DOHH2 (cell line): ENCODE results near the gene GRIA2.

ENCODE experiments used
- H3F3A ChIP-seq: fragments of 200-600 bp; sonication (generic), shearing (Covaris generic); 2 replicates; pipeline ENCODE4 v1.6.0; 2016; ENCODE audit warnings: antibody characterized with exemption, mild to moderate bottlenecking; ENCODE audit not compliant: control insufficient read depth, insufficient read depth
- H3K27ac ChIP-seq: fragments of 200-600 bp; sonication (generic); 2 replicates; pipeline ENCODE4 v1.5.1; 2014; ENCODE audit warnings: low read depth, mild to moderate bottlenecking, low read length, moderate library complexity
- H3K27me3 ChIP-seq: fragments of 200-600 bp; sonication (generic); 2 replicates; pipeline ENCODE4 v1.6.1; 2014; ENCODE audit warnings: mild to moderate bottlenecking, low read length, mixed read lengths; ENCODE audit not compliant: control insufficient read depth
- H3K36me3 ChIP-seq: fragments of 200-600 bp; sonication (generic); 2 replicates; pipeline ENCODE4 v1.6.1; 2014; ENCODE audit warnings: mild to moderate bottlenecking, low read length, moderate library complexity, mixed read lengths; ENCODE audit not compliant: control insufficient read depth
- H3K4me1 ChIP-seq: fragments of 200-600 bp; sonication (generic); 2 replicates; pipeline ENCODE4 v1.6.1; 2014; ENCODE audit warnings: mild to moderate bottlenecking, low read length, mixed read lengths; ENCODE audit not compliant: control insufficient read depth
- H3K4me2 ChIP-seq: fragments of 200-600 bp; sonication (generic); 2 replicates; pipeline ENCODE4 v1.6.0; 2014; ENCODE audit warnings: mild to moderate bottlenecking, low read length, moderate library complexity
- H3K4me3 ChIP-seq: fragments of 200-600 bp; sonication (generic); 2 replicates; pipeline ENCODE4 v1.5.1; 2014; ENCODE audit warnings: mild to moderate bottlenecking, low read length, mixed read lengths
- H3K79me2 ChIP-seq: fragments of 200-600 bp; sonication (generic); 2 replicates; pipeline ENCODE4 v1.6.1; 2014; ENCODE audit warnings: mild to moderate bottlenecking, low read length, mixed read lengths; ENCODE audit not compliant: control insufficient read depth
- H3K9me2 ChIP-seq: fragments of 200-600 bp; sonication (generic); replicated peaks from 2 replicates; pipeline ENCODE4 v1.6.1; 2014; ENCODE audit warnings: mild to moderate bottlenecking, low read length, mixed read lengths; ENCODE audit not compliant: control insufficient read depth
- H3K9me3 ChIP-seq: fragments of 200-600 bp; sonication (generic); 2 replicates; pipeline ENCODE4 v1.6.1; 2014; ENCODE audit warnings: antibody characterized with exemption, low read length, mixed read lengths; ENCODE audit not compliant: control insufficient read depth, insufficient read depth
- H4K20me1 ChIP-seq: fragments of 200-600 bp; sonication (generic); 2 replicates; pipeline ENCODE4 v1.6.0; 2014; ENCODE audit warnings: low read depth, mild to moderate bottlenecking, antibody characterized with exemption, low read length, moderate library complexity; ENCODE audit not compliant: control insufficient read depth, insufficient read depth
- EZH2phosphoT487 ChIP-seq: fragments of 200-600 bp; sonication (generic); IDR thresholded peaks from 2 replicates; pipeline ENCODE4 v1.6.1; 2017; ENCODE audit warnings: borderline replicate concordance, mild to moderate bottlenecking, antibody characterized with exemption, low read length, moderate library complexity, mixed read lengths
- TF ChIP-seq, protein P1 (sequence below): fragments of 200-600 bp; sonication (generic); IDR thresholded peaks from one replicate; pipeline ENCODE4 v1.5.1; 2014; ENCODE audit warnings: antibody characterized with exemption, mild to moderate bottlenecking, low read depth, low read length; ENCODE audit not compliant: poor library complexity, severe bottlenecking

GRIA2 gene

DNA sequence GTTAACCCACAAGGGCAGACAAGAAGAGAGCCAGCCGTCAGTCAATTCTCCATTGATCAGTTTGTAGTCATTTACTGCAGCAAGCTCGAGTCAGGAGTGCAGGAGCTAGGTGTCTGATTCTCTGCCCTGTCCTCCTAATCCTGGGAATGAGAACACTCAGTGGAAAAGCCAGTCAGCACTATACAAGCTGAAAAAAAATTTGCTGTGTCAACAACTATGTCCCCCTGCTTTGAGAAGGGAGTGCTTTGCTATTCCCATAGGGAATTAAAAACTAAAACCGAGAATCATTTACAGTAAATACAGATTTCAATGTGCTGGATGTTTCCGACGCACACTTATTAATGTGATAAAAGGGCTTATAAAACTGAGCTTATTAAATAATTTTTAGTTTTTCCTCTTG lies 84.2 kb downstream of the GRIA2 start:
- no peaks in the 10 kb centered on the region for H3K9me3 ChIP-seq
- no peaks in the 10 kb centered on the region for H3K4me1 ChIP-seq
- no peaks in the 10 kb centered on the region for H3K36me3 ChIP-seq
- no peaks in the 10 kb centered on the region for H3K79me2 ChIP-seq
- H3K27me3 ChIP-seq = no peaks in the 10 kb centered on the region
- TF ChIP-seq, protein P1, sequence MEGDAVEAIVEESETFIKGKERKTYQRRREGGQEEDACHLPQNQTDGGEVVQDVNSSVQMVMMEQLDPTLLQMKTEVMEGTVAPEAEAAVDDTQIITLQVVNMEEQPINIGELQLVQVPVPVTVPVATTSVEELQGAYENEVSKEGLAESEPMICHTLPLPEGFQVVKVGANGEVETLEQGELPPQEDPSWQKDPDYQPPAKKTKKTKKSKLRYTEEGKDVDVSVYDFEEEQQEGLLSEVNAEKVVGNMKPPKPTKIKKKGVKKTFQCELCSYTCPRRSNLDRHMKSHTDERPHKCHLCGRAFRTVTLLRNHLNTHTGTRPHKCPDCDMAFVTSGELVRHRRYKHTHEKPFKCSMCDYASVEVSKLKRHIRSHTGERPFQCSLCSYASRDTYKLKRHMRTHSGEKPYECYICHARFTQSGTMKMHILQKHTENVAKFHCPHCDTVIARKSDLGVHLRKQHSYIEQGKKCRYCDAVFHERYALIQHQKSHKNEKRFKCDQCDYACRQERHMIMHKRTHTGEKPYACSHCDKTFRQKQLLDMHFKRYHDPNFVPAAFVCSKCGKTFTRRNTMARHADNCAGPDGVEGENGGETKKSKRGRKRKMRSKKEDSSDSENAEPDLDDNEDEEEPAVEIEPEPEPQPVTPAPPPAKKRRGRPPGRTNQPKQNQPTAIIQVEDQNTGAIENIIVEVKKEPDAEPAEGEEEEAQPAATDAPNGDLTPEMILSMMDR = no peak
- TF ChIP-seq EZH2phosphoT487 = no peak
- H3F3A ChIP-seq = no peaks in the 10 kb centered on the region
- no peaks in the 10 kb centered on the region for H4K20me1 ChIP-seq
- H3K27ac ChIP-seq = no peak overlapping the region
- H3K9me2 ChIP-seq = no peaks in the 10 kb centered on the region
- H3K4me2 ChIP-seq = no peak overlapping the region
- no peak overlapping the region for H3K4me3 ChIP-seq

DNA sequence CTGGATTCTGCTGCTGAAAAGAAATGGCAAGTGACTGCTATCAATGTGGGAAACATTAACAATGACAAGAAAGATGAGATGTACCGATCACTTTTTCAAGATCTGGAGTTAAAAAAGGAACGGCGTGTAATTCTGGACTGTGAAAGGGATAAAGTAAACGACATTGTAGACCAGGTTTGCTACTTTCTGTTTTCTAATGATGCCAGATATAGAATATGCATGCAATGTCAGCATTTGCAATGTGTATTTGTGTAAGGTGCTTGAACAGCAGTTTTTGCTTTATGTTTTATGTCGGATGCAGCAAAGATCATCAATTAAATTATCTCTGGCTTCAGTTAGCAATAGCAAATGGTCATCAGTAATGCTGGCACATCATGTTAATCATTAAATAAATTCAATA lies 92.2 kb downstream of the GRIA2 start:
- Histone ChIP-seq H3K4me3 (no peak overlapping the region), H3K27ac (no peak overlapping the region), H3K4me1 (no peaks in the 10 kb centered on the region)

DNA sequence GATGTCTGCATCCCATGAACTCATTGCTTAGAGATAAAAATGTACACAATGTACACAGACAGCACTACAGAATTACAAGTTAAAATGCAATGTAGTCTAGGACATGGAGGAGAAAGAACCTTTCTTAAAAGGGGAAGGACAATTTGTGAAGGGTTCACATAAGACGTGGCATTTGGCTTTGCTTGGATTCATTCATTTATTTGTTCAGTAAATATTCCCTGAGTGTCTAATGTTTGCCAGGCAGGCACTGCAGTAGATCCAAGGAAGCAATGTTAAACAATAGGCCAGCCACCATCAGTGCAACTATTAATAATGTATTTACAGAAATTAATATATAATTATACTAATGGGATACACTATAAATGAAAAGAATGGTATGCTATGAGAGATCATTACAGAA lies 94.4 kb downstream of the GRIA2 start:
- no peaks in the 10 kb centered on the region for H3K4me1 ChIP-seq
- TF ChIP-seq, protein P1 = no peak
- no peak for TF ChIP-seq EZH2phosphoT487
- H3K4me3 ChIP-seq = no peak overlapping the region
- H3K4me2 ChIP-seq = no peak overlapping the region
- H4K20me1 ChIP-seq = no peaks in the 10 kb centered on the region
- H3K9me3 ChIP-seq = no peaks in the 10 kb centered on the region
- no peak overlapping the region for H3K27ac ChIP-seq
- H3F3A ChIP-seq = no peaks in the 10 kb centered on the region
- H3K79me2 ChIP-seq = no peaks in the 10 kb centered on the region
- H3K36me3 ChIP-seq = no peaks in the 10 kb centered on the region
- H3K27me3 ChIP-seq = no peaks in the 10 kb centered on the region
- H3K9me2 ChIP-seq = no peaks in the 10 kb centered on the region

More for the DNA sequence above, 92.2 kb downstream of the GRIA2 start:
- no peaks in the 10 kb centered on the region for H3K9me3 ChIP-seq
- no peaks in the 10 kb centered on the region for H3K9me2 ChIP-seq
- TF ChIP-seq EZH2phosphoT487 = no peak
- TF ChIP-seq, protein P1 = no peak
- H4K20me1 ChIP-seq = no peaks in the 10 kb centered on the region
- H3K79me2 ChIP-seq = no peaks in the 10 kb centered on the region
- no peaks in the 10 kb centered on the region for H3K27me3 ChIP-seq
- H3K36me3 ChIP-seq = no peaks in the 10 kb centered on the region
- H3F3A ChIP-seq = no peaks in the 10 kb centered on the region
- H3K4me2 ChIP-seq = no peak overlapping the region

DNA sequence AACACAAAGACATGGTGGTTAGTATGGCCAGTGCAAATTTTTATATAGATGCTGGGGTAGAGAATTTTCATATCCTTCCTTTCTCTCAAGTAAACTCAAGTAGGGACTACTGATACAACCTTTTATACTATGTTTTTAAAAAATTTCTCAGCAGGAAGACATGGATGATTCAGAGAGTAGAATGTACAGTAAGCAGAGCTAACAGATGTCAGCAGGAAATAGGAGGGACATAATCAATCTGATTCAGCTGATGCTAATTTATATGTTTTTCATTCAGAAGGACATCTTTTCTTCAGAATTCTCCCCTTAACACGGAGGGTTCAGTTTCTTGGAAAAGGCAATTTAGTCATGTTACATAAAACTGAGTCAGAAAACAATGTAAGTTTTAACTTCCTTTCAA lies 95.4 kb downstream of the GRIA2 start:
- TF ChIP-seq, protein P1 = no peak
- TF ChIP-seq EZH2phosphoT487 = no peak
- Histone ChIP-seq H3K79me2 (no peaks in the 10 kb centered on the region), H3K9me3 (no peaks in the 10 kb centered on the region), H3K27ac (no peak overlapping the region), H3K9me2 (no peaks in the 10 kb centered on the region), H3K4me2 (no peak overlapping the region), H3K4me1 (no peaks in the 10 kb centered on the region), H3K36me3 (no peaks in the 10 kb centered on the region), H4K20me1 (no peaks in the 10 kb centered on the region), H3F3A (no peaks in the 10 kb centered on the region), H3K4me3 (no peak overlapping the region), H3K27me3 (no peaks in the 10 kb centered on the region)
